HG03159 (cell line): Measurements from ENCODE around the gene ENOPH1.

Experiments used
- ATAC-seq: cut with Tn5 transposase; IDR thresholded peaks from one replicate; pipeline ENCODE4 v1.9.1; 2021; ENCODE audit warnings: mild to moderate bottlenecking, moderate library complexity; ENCODE audit not compliant: unreplicated experiment

The ENOPH1 gene

GRCh38 chr4:82425478-82425877, 4.9 kb upstream of the ENOPH1 start:
- no peak for ATAC-seq

- no peak for ATAC-seq
These were observed 1.8 kb upstream of the ENOPH1 start for GRCh38 chr4:82428526-82428968.

- ATAC-seq: peak; percentile 41
These were observed 1.2 kb upstream of the ENOPH1 start for GRCh38 chr4:82428969-82429727.

GRCh38 chr4:82429728-82430192, 630 bp upstream of the ENOPH1 start:
- ATAC-seq: peak; percentile 17

- ATAC-seq: no peak
These were observed 765 bp downstream of the ENOPH1 start for GRCh38 chr4:82430964-82431745.

- ATAC-seq: no peak
These were observed 1.4 kb downstream of the ENOPH1 start for GRCh38 chr4:82431831-82432230.

- no peak for ATAC-seq
These were observed 2.2 kb downstream of the ENOPH1 start for GRCh38 chr4:82432596-82432995.

GRCh38 chr4:82433791-82434190, 3.4 kb downstream of the ENOPH1 start:
- no peak for ATAC-seq

GRCh38 chr4:82434949-82435348, 4.6 kb downstream of the ENOPH1 start:
- ATAC-seq: no peak

- ATAC-seq: no peak
These were observed 5.7 kb downstream of the ENOPH1 start for GRCh38 chr4:82436130-82436529.

GRCh38 chr4:82436780-82437179, 6.4 kb downstream of the ENOPH1 start:
- no peak for ATAC-seq

- ATAC-seq: no peak
These were observed 7.1 kb downstream of the ENOPH1 start for GRCh38 chr4:82437285-82438005.

- no peak for ATAC-seq
These were observed 8.7 kb downstream of the ENOPH1 start for GRCh38 chr4:82439088-82439487.

GRCh38 chr4:82447886-82448285, 17.5 kb downstream of the ENOPH1 start:
- no peak for ATAC-seq

- no peak for ATAC-seq
These were observed 20.8 kb downstream of the ENOPH1 start for GRCh38 chr4:82450966-82451755.

GRCh38 chr4:82452026-82452425, 21.6 kb downstream of the ENOPH1 start:
- ATAC-seq: no peak

GRCh38 chr4:82457266-82457665, 26.9 kb downstream of the ENOPH1 start:
- no peak for ATAC-seq

- ATAC-seq: no peak
These were observed 28.3 kb downstream of the ENOPH1 start for GRCh38 chr4:82458729-82459128.

GRCh38 chr4:82461710-82462109, 31.3 kb downstream of the ENOPH1 start:
- no peak for ATAC-seq

- ATAC-seq: peak; percentile 75
These were observed 32.0 kb downstream of the ENOPH1 start for GRCh38 chr4:82462415-82462831.

GRCh38 chr4:82463221-82463620, 32.8 kb downstream of the ENOPH1 start:
- ATAC-seq: no peak
